Measurements from ENCODE around the gene TAS2R41.
"Not testable (repeated sequence)": the region's sequence is repeated elsewhere in the genome, so short reads cannot be mapped to it uniquely, and the experiment has no call there.

TAS2R41 gene

DNA sequence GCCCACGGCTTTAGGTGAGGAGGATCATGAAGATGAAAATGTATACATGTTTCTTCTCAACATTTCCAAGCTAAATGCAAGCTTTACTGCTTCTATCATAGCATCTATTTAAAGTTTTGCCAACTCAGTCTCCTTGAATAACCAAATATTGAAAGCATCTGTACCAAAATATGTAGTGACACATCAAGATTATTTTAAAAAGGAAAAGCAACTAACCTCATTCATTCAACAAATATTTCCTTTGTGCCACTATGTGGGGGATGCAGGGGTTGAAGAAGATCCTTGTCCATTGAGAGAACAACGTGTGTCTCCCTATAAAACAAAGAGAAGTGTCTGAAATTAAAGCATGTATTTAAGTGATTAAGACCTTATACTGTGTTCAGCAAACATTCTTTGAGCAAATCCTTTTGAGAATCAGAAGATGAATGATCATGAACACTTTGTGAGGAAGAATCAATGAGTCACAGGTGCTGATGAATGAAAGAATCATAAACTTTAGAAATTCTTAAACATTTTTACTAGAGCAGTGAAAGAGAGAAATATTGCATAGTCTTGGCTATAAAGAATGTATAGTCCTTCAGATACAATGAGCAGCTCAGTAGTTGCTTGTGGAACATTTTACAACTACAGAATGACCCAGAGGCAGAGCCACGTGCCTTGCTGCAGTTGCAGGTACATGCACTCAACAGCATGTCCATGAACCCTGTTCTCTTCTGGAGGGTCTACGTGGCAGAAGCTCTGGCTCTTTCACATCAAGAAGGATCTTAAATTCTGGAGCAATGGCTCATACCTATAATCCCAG lies 20.5 kb upstream of the TAS2R41 start:
- DNase-seq (ENCODE audit: low read depth): peak; percentile 53

DNA sequence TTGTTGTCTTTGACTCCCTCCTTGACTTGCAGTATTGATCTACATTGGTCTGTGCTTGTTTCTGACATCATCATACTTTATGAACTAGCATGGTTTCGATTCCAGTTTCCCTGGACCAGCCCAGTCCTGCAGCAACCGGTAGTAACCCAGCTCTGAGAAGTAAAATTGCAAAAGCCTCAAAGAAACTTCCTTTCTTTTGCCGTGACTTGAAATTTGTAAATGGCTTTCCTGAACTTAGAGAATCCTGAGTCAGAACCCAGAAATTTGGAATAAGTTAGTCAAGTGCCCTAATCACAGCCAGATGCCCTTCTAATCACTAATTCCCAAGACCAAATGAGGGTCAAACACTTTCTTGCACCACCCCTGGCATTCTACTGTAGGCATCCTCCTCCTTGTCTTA lies 19.4 kb upstream of the TAS2R41 start:
- peak; percentile 53 for DNase-seq (ENCODE audit: low read depth)

DNA sequence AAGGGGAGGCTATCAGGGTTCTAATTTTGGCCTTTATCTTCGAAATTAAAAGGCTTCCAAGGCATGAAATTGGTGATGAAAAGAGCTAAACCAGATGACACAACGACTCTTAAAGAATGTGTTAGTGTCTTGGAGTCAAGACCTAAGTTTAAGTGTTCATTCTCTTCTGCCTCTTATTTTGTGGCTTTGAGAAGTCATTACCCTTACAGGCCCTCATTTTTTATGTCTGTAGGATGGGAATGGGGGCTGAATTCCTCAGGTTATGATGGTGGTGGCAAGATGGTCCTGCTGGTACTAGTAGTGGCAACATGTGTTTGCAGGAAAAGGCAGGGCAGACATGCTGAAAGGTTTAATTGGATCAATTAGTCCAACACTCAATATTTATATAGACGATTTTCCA lies 19.0 kb upstream of the TAS2R41 start:
- DNase-seq (ENCODE audit: low read depth): peak; percentile 7

- no peak for DNase-seq (ENCODE audit: low read depth)
Measured at GRCh38 chr7:143459359-143459758, 18.3 kb upstream of the TAS2R41 start.

- no peak for DNase-seq (ENCODE audit: low read depth)
Measured at GRCh38 chr7:143460271-143460979, 17.2 kb upstream of the TAS2R41 start.

DNA sequence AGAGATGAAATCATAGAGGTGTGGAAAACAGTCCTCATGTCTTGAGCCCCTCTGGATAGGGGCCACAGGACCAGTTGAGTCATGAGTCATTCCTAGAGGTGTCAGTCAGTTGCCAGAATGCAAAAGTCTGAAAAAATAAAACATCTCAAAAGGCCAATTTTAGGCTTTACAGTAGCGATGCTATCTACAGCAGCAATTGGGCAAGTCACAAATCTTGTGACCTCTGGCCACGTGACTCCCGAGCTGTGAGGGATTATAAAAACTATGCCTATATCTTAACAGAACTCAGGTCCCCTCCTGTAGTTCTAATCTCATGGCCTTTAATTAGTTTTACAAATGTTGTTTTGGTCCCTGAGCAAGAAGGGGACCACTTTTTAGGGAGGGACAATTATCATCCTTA lies 15.6 kb upstream of the TAS2R41 start:
- no peak for DNase-seq (ENCODE audit: low read depth)

GRCh38 chr7:143463556-143463955 lies 14.1 kb upstream of the TAS2R41 start:
- DNase-seq (ENCODE audit: low read depth): no peak

- DNase-seq (ENCODE audit: low read depth): no peak
Measured at GRCh38 chr7:143463957-143464356, 13.7 kb upstream of the TAS2R41 start.

DNA sequence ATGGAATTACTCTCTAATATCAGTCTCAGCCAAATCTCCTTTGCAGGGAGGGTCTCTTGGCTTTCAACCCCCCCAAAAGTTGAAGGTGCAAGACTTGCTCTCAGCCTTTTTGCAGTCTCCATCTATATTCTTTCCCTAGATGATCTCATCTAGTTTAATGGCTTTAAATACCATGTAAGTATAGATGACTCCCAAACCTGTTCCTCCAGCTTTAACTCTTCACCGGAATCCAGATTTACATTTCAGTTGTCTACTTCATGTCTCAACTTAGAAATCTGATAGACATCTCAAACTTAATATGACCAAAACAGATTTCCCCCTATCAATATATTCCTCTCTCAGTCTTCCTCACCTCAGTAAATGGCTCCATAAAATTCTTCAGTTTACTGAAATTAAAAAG lies 9.9 kb upstream of the TAS2R41 start:
- no peak for DNase-seq (ENCODE audit: low read depth)

DNA sequence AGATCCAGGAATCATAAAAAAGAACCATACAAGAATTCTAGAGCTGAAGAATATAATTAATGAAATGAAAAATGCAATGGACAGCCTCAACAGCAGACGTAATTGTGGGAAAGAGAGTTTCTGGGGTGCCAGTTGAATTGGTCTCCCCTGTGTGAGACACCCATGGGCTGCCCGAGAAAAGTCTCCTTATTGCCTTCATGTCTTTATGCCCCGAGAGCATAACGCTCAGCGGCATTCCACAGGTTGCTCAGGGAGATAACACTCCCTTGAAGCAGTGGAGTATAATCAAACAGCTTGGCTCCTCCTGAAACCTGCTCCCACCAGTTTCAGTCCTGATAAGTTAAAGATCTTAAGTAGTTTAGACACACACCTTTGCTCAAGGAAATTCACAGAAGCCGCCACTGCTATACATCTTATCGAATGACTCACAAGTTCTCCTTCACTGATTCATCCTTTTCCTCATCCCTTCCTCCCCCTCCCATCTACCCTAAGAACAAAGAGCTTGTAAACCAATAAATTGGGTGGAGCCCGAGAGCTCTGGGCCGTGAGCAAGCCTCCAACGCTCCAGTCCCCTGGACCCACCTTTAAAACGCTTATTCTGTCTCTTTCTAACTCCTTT lies 5.5 kb upstream of the TAS2R41 start:
- DNase-seq (ENCODE audit: low read depth): peak; percentile 78

- no peak for DNase-seq (ENCODE audit: low read depth)
Measured at GRCh38 chr7:143479055-143479766, 1.5 kb downstream of the TAS2R41 start.

- no peak for DNase-seq (ENCODE audit: low read depth)
Measured at GRCh38 chr7:143480501-143480900, 2.8 kb downstream of the TAS2R41 start.

DNA sequence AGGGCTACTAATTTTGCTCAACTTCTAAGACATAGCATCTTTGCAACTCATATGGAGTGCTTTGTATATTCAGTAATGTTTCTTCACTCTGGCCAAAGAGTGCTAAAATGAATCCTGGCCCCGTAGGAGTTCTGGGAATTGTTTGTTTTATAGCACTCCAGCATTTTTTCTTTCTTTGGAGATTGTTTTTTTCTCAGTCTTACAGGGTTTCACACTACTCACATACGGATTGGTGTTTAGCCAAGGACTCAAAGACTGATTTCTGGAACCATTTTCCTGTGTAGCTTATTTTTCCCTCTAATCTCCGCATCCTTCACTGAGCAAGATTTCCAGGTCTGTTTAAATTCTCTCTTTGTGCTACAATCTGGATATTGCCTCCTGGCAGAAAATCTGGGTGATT lies 6.4 kb downstream of the TAS2R41 start:
- no peak for DNase-seq (ENCODE audit: low read depth)

- no peak for DNase-seq (ENCODE audit: low read depth)
Measured at GRCh38 chr7:143485094-143485493, 7.4 kb downstream of the TAS2R41 start.

GRCh38 chr7:143485500-143485899 lies 7.8 kb downstream of the TAS2R41 start:
- peak; percentile 37 for DNase-seq (ENCODE audit: low read depth)

- not testable (repeated sequence) for DNase-seq (ENCODE audit: low read depth)
Measured at GRCh38 chr7:143486266-143486665, 8.6 kb downstream of the TAS2R41 start.

DNA sequence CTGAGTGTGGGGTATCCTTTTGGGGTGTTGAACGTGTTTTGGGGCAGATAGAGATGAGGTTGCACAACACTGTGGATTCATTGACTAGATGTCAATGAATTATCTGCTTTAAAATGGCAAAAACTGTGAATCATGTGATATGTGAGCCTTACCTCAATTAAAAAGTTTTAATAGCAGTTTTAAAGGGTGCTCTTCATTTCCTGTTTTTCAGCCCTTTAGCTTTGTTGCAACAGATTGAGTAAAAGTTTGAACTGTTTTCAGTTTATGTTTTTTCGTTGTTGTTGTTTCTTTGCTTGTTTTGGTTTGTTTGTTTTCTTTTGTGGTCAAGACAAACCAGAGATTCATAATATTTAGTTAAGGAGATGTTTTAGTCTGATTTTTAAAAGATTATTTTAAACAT lies 9.4 kb downstream of the TAS2R41 start:
- DNase-seq (ENCODE audit: low read depth): no peak

DNA sequence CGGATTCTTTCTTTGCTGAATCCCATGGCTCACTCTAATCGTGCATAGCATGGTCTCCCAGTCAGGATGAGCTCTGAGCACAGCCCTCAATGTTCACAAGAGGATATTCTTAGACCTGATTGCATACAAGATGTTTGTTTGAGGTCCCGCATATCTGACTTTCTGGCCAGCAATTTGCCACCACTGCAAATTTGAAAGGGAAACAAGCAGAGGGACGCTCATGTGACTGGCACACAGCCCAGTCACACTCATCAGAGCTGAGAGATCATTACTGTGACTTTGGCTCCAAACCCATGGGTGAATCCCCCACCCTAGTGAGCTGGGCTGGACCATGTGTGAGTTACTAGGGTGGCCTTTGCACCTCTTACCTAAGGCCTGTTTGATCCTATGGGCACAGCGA lies 9.9 kb downstream of the TAS2R41 start:
- peak; percentile 46 for DNase-seq (ENCODE audit: low read depth)

GRCh38 chr7:143490717-143491306 lies 13.1 kb downstream of the TAS2R41 start:
- peak; percentile 42 for DNase-seq (ENCODE audit: low read depth)

DNA sequence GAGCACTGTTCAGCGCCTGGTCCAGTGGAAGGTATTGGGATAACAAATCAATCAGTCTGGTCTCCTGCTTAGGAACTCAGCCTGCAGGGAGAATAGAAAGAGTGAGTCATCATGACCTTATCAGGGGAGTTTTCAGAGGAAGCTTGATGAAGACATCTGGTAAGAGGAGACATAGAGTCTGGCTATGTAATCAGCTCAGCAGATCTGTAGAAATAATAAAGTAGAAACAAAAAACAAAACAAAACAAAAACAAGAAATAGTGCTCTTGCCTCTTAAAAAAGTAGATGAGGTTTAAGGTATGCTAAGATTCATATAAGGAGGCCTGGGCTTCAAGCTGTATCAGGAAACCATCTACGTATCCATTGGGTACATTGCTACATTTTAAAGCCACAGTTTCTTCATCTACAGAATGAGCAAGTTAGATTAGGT lies 14.4 kb downstream of the TAS2R41 start:
- DNase-seq (ENCODE audit: low read depth): peak; percentile 91

DNA sequence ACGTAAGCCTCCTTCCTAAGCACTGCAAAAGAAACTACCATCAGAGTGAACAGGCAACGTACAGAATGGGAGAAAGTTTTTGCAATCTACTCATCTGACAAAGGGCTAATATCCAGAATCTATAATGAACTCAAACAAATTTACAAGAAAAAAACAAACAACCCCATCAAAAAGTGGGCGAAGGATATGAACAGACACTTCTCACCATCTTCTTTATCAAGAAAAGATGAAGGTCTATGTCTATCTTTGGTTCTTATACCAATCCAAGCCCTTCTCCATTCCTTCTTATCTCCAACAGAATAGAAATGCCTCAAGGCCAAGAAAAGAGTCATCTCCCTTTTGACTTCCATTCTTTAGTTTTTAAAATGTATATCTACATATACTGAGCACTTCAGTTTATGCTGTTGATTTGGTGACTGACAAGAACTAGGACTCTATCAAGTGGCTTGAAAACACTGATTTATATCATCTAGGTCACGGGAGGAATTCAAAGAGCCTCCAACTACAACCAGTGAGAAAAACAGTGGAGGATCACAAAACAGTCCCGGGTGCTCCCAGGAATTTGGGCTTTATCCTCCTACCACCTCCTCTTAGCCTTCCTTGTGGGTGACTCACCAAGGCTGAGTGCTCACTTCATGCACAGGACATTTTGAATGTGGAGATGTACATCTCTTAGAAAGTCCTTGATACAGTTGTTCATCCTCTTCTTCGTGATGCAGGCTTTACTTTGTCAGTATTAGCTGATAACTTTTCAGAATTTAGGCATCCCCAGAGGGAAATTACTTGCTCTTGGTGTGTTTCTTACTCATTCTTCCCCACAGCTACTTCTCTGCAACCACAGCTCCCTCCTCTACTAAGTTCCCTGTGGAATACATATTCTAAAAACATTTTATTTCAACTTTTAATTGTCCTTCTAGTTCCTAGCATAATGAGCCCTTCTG lies 15.4 kb downstream of the TAS2R41 start:
- DNase-seq (ENCODE audit: low read depth): peak; percentile 51
